ENCODE results near the gene ILK.

ILK gene

DNA sequence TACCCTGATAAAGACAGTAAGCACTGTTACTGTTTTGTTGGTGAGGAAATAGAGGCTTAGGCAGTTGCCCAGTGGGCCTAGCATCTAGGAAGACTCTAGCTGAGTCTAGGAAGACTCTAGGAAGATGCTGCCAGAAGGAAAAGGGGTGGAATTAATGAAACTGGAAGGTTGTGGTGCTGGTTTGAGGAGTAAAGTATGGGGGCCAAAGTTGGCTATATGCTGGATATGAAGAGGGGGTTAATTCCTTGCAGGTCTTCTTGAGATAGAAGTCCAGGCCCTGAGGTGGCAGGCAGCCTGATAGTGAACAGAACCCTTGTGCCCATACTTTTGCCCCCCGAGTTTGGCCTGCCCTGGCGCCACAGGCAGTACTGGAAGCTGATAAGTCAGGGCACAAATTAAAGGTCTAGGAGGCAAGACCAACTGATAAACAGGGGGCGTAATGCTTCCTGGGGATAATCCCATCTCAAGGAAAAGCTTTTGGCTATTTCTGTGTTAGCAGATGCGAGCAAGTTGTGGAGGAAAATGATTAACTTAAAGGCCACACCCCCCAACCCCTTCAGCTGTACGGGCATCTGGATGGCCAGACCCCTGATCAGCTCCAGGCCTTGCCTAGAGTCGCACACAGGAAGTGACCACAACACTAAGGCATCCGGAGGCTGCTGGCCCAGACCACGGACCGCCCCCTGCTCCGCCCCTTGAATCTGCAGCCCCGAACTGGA, 3.1 kb downstream of the ILK start:
- Histone ChIP-seq H3K36me3 (replicated peaks; ENCODE audit: low read depth, low read length) (peaks cover 41% of the 10 kb centered on the region), H4K20me1 (ENCODE audit: insufficient read depth, low read length) (0 out of 2 replicates have a peak, but pooled peaks cover 4% of the 10 kb centered on the region), H3K4me3 (ENCODE audit: low read length) (peak overlapping the region; percentile 49), H3K27ac (ENCODE audit: low read length) (peak overlapping the region; percentile 89), H3K79me2 (ENCODE audit: low read length) (peaks cover 56% of the 10 kb centered on the region), H2AFZ (ENCODE audit: low read depth, low read length) (no peak overlapping the region), H3K4me1 (ENCODE audit: low read length) (peaks cover 55% of the 10 kb centered on the region), H3K27me3 (ENCODE audit: low read depth, low read length) (no peaks in the 10 kb centered on the region), H3K9me3 (ENCODE audit: insufficient read depth, low read length) (no peaks in the 10 kb centered on the region), H3K9ac (ENCODE audit: low read length) (peak overlapping the region; percentile 53), H3K4me2 (ENCODE audit: low read length) (peak overlapping the region; percentile 77)
- no peak for TF ChIP-seq CTCF (IDR thresholded peaks at IDR 0.05; ENCODE audit: low read depth, low read length)
- TF ChIP-seq EZH2phosphoT487 (IDR thresholded peaks at IDR 0.05; ENCODE audit: low read depth) = no peak

DNA sequence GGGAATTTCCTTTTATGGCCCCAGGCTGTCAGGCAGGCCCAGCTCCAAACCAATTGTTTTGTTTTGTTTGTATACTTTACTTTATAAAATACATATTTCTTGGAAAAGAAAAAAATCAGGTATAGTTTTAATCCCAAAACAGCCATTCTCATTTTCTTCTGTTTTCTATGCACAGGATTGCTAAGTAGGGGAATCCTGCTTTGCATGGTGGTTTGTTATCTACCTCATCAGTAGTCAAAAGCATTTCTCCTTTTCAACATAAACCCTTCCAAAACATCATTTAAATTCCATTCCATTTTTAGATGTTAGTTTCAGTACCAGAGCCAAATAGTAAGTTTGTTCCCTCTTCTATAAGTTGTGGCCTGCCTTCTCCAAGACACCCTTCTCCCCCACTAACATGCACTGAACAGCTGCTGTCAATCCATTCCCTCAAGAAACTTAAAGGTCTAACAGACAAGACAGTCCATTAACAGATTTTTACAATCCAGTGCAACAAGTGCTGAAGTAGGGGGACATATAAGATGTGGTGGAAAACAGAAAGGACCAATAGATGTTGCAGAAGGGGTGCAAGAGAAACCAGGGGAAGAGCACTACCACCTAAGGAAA, 3.7 kb downstream of the ILK start:
- H4K20me1 ChIP-seq (ENCODE audit: insufficient read depth, low read length) = 0 out of 2 replicates have a peak, but pooled peaks cover 4% of the 10 kb centered on the region
- H3K27me3 ChIP-seq (ENCODE audit: low read depth, low read length) = no peaks in the 10 kb centered on the region
- H3K9ac ChIP-seq (ENCODE audit: low read length) = peak overlapping the region; percentile 53
- peak overlapping the region; percentile 49 for H3K4me3 ChIP-seq (ENCODE audit: low read length)
- peak overlapping the region; percentile 89 for H3K27ac ChIP-seq (ENCODE audit: low read length)
- H3K36me3 ChIP-seq (replicated peaks; ENCODE audit: low read depth, low read length) = peaks cover 39% of the 10 kb centered on the region
- peaks cover 52% of the 10 kb centered on the region for H3K79me2 ChIP-seq (ENCODE audit: low read length)
- no peak overlapping the region for H2AFZ ChIP-seq (ENCODE audit: low read depth, low read length)
- H3K4me1 ChIP-seq (ENCODE audit: low read length) = peaks cover 49% of the 10 kb centered on the region
- H3K9me3 ChIP-seq (ENCODE audit: insufficient read depth, low read length) = no peaks in the 10 kb centered on the region
- TF ChIP-seq EZH2phosphoT487 (IDR thresholded peaks at IDR 0.05; ENCODE audit: low read depth) (no peak), CTCF (IDR thresholded peaks at IDR 0.05; ENCODE audit: low read depth, low read length) (no peak)
- H3K4me2 ChIP-seq (ENCODE audit: low read length) = peak overlapping the region; percentile 77

DNA sequence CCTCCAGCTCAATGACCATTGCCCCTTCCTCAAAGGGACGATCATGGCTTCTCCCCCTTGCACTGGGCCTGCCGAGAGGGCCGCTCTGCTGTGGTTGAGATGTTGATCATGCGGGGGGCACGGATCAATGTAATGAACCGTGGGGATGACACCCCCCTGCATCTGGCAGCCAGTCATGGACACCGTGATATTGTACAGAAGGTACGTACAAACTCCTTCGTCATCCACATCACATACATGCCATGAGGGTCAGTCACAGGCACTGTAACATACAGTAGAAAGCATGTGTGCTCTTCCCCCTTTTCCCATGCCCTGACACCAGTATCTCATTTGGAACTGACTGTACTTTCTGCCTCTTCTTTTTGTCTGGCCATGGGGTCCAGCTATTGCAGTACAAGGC, 4.4 kb downstream of the ILK start:
- H3K4me2 ChIP-seq (ENCODE audit: low read length) = peak overlapping the region; percentile 77

More for the DNA sequence above, 4.4 kb downstream of the ILK start:
- Histone ChIP-seq H3K79me2 (ENCODE audit: low read length) (peaks cover 45% of the 10 kb centered on the region), H3K9ac (ENCODE audit: low read length) (peak overlapping the region; percentile 53; the same call in 1 of the 2 replicates), H3K36me3 (replicated peaks; ENCODE audit: low read depth, low read length) (peaks cover 39% of the 10 kb centered on the region), H3K27ac (ENCODE audit: low read length) (peak overlapping the region; percentile 89), H3K4me3 (ENCODE audit: low read length) (no peak overlapping the region), H2AFZ (ENCODE audit: low read depth, low read length) (no peak overlapping the region), H3K9me3 (ENCODE audit: insufficient read depth, low read length) (no peaks in the 10 kb centered on the region), H3K27me3 (ENCODE audit: low read depth, low read length) (no peaks in the 10 kb centered on the region), H3K4me1 (ENCODE audit: low read length) (peaks cover 49% of the 10 kb centered on the region), H4K20me1 (ENCODE audit: insufficient read depth, low read length) (0 out of 2 replicates have a peak, but pooled peaks cover 4% of the 10 kb centered on the region)
- TF ChIP-seq EZH2phosphoT487 (IDR thresholded peaks at IDR 0.05; ENCODE audit: low read depth) (no peak), CTCF (IDR thresholded peaks at IDR 0.05; ENCODE audit: low read depth, low read length) (no peak)
